HEK293T (cell line): ENCODE results near the gene COL26A1.

Source experiments
- CTCF ChIA-PET: fragments of 350-600 bp; formaldehyde crosslinking; extraction: SDS; loops from one replicate; lab custom pipeline; 2021; ENCODE audit warnings: antibody characterized with exemption, inconsistent platforms; lab: Yijun Ruan, JAX
- POLR2A ChIA-PET: fragments of 350-600 bp; formaldehyde crosslinking; extraction: SDS; loops from one replicate; lab custom pipeline; 2020; ENCODE audit warnings: antibody characterized with exemption, inconsistent platforms; lab: Yijun Ruan, JAX
- DNase-seq: peaks from one replicate; pipeline ENCODE4 v3.0.0; 2012; ENCODE audit warnings: mixed read lengths; ENCODE audit errors: extremely low spot score
- ARNT ChIP-seq: fragments of 450-650 bp; IDR thresholded peaks from 2 replicates; pipeline ENCODE4 v1.6.1; 2017; ENCODE audit warnings: mild to moderate bottlenecking
- BHLHE40 ChIP-seq: fragments of 450-650 bp; IDR thresholded peaks from 2 replicates; pipeline ENCODE4 v1.6.1; 2016; ENCODE audit warnings: mild to moderate bottlenecking, moderate library complexity, borderline replicate concordance
- CTBP1 ChIP-seq: fragments of 450-650 bp; IDR thresholded peaks from 2 replicates; pipeline ENCODE4 v1.6.1; 2016; ENCODE audit warnings: borderline replicate concordance
- ELF4 ChIP-seq: fragments of 450-650 bp; IDR thresholded peaks from 2 replicates; pipeline ENCODE4 v1.6.1; 2017; ENCODE audit warnings: antibody characterized with exemption
- FOXA1 ChIP-seq: fragments of 450-650 bp; IDR thresholded peaks from 2 replicates; pipeline ENCODE4 v1.6.1; 2016; ENCODE audit warnings: mild to moderate bottlenecking
- FOXK2 ChIP-seq: fragments of 450-650 bp; IDR thresholded peaks from 2 replicates; pipeline ENCODE4 v1.6.1; 2016; ENCODE audit warnings: mild to moderate bottlenecking
- FOXM1 ChIP-seq: fragments of 450-650 bp; IDR thresholded peaks from 2 replicates; pipeline ENCODE4 v1.6.1; 2017; ENCODE audit warnings: mild to moderate bottlenecking, borderline replicate concordance
- HDGF ChIP-seq: fragments of 450-650 bp; IDR thresholded peaks from 2 replicates; pipeline ENCODE4 v1.6.1; 2017; ENCODE audit warnings: antibody characterized with exemption, borderline replicate concordance
- L3MBTL2 ChIP-seq: fragments of 450-650 bp; conservative IDR thresholded peaks from 2 replicates; pipeline ENCODE4 v1.6.1; 2016; ENCODE audit warnings: mild to moderate bottlenecking
- LEF1 ChIP-seq: fragments of 450-650 bp; IDR thresholded peaks from 2 replicates; pipeline ENCODE4 v1.6.1; 2017; ENCODE audit warnings: mild to moderate bottlenecking, borderline replicate concordance
- NFRKB ChIP-seq: fragments of 450-650 bp; IDR thresholded peaks from 2 replicates; pipeline ENCODE4 v1.6.1; 2016; ENCODE audit warnings: mild to moderate bottlenecking, moderate library complexity
- PKNOX1 ChIP-seq: fragments of 450-650 bp; IDR thresholded peaks from 2 replicates; pipeline ENCODE4 v1.6.1; 2016
- SP1 ChIP-seq: fragments of 450-650 bp; IDR thresholded peaks from 2 replicates; pipeline ENCODE4 v1.6.1; 2017
- SUZ12 ChIP-seq: fragments of 450-650 bp; IDR thresholded peaks from 2 replicates; pipeline ENCODE4 v1.6.1; 2016; ENCODE audit warnings: mild to moderate bottlenecking
- TARDBP ChIP-seq: fragments of 450-650 bp; IDR thresholded peaks from 2 replicates; pipeline ENCODE4 v1.6.1; 2016
- ZNF384 ChIP-seq: fragments of 450-650 bp; IDR thresholded peaks from 2 replicates; pipeline ENCODE4 v1.6.1; 2016

Gene COL26A1

DNA sequence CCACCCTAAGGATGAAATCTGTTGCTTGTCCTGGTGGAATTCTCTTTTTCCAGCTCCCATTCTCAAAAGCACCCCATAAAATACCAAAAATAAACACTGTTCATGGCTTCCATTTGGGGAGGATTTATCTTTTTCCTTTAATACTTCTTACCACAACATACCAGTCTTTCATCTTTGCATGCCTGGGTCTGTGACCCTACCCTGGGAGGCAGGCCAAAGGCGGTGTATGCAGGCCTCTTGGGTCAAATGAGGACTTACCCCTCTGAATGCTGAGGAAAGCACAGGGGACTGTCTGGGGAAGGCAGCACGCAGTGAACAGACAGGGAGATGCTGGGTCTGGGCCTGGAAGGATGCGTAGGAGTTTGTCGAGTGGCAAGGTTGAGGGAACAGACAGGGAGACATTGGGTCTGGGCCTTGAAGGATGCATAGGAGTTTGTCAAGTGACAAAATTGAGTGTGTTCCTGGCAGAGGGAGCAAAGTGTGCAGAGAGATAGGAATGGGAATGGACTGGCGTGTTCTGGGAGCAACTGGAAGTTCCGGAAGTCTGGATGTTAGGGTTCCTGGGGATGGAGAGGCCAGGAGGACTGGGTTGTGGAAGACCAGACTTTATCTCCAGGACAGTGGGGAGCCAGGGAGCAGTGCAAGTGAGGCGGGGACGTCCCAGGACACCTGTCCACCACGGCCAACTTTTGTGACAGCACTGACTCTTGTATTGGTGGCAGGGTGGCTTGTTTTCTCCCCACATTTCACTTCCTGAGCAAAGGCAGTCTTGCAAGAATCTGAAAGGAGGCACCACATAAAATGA lies 225.7 kb downstream of the COL26A1 start:
- peak; percentile 6 for DNase-seq
- TF ChIP-seq ARNT, result no peak
- no peak for TF ChIP-seq SUZ12
- no peak for TF ChIP-seq CTBP1
- TF ChIP-seq NFRKB, result no peak
- TF ChIP-seq ZNF384, result no peak
- no peak for TF ChIP-seq PKNOX1
- no peak for TF ChIP-seq FOXA1
- TF ChIP-seq ELF4, result no peak
- TF ChIP-seq FOXM1, result no peak
- TF ChIP-seq SP1, result no peak
- POLR2A ChIA-PET, result no interaction called here
- CTCF ChIA-PET, result no interaction called here

- CTCF ChIA-PET, result no interaction called here
These were observed 226.4 kb downstream of the COL26A1 start for GRCh38 chr7:101589052-101589451.

GRCh38 chr7:101589976-101590662 lies 227.4 kb downstream of the COL26A1 start:
- DNase-seq, result no peak
- ChIA-PET POLR2A (interaction anchor here (0.6 kb wide), 1 partner anchor 10 kb away, joined by 3 read pairs; no protein-coding TSS in a partner anchor), CTCF (no interaction called here)
- no peak for TF ChIP-seq FOXK2
- TF ChIP-seq ELF4, result no peak
- no peak for TF ChIP-seq FOXA1
- no peak for TF ChIP-seq HDGF
- no peak for TF ChIP-seq CTBP1
- TF ChIP-seq NFRKB, result no peak
- TF ChIP-seq L3MBTL2, result no peak
- TF ChIP-seq ZNF384, result no peak
- no peak for TF ChIP-seq BHLHE40
- TF ChIP-seq LEF1, result no peak
- no peak for TF ChIP-seq ARNT
- no peak for TF ChIP-seq FOXM1
- no peak for TF ChIP-seq PKNOX1

More at GRCh38 chr7:101589052-101589451, 226.4 kb downstream of the COL26A1 start:
- DNase-seq, result peak; percentile 4
- POLR2A ChIA-PET, result no interaction called here
- TF ChIP-seq FOXM1 (no peak), LEF1 (no peak), BHLHE40 (no peak), SUZ12 (no peak), NFRKB (no peak), L3MBTL2 (no peak), CTBP1 (no peak), ELF4 (no peak), ZNF384 (no peak), SP1 (no peak), PKNOX1 (no peak), FOXA1 (no peak), HDGF (no peak)

- no peak for TF ChIP-seq L3MBTL2
- no peak for TF ChIP-seq HDGF
- TF ChIP-seq SUZ12, result no peak
- TF ChIP-seq BHLHE40, result no peak
- no peak for TF ChIP-seq TARDBP
- TF ChIP-seq ELF4, result no peak
- TF ChIP-seq SP1, result no peak
- no peak for TF ChIP-seq NFRKB
- TF ChIP-seq FOXA1, result no peak
- no peak for TF ChIP-seq CTBP1
- no peak for TF ChIP-seq ARNT
- TF ChIP-seq LEF1, result no peak
- TF ChIP-seq PKNOX1, result no peak
- TF ChIP-seq FOXM1, result no peak
- no peak for TF ChIP-seq ZNF384
- no peak for TF ChIP-seq FOXK2
- ChIA-PET POLR2A (no interaction called here), CTCF (no interaction called here)
- peak; percentile 2 for DNase-seq
These were observed 228.2 kb downstream of the COL26A1 start for GRCh38 chr7:101590663-101591435.
